ENCODE measurements around the gene TBCB.
"Not testable (repeated sequence)": the region's sequence is repeated elsewhere in the genome, so short reads cannot be mapped to it uniquely, and the experiment has no call there.

GRCh38 chr19:36068810-36069499 is 46.3 kb upstream of the TBCB start:
- not testable (repeated sequence) for TF ChIP-seq CTCF, POLR2A (IDR thresholded peaks at IDR 0.05)

All from lower leg skin (tissue), 3 donors.